Activated T-cell treated with anti-CD3 and anti-CD28 coated beads, Interleukin-2, amount 50 U/mL, for 1 hour (primary cell): ENCODE results near the gene HELT.
A peak's percentile ranks its signal among the peaks of the same experiment; 100 is the strongest.
"Not testable (repeated sequence)": the region's sequence is repeated elsewhere in the genome, so short reads cannot be mapped to it uniquely, and the experiment has no call there.

Experiments
- DNase-seq: peaks from one replicate; pipeline ENCODE4 v3.0.0-alpha.2; 2020

The HELT gene

GRCh38 chr4:185017964-185018772 is at the start of gene HELT:
Gene HELT, plus strand, starts transcription at chr4:185018490. Its CDS starts 439 bp downstream, at chr4:185018929.
- DNase-seq, result no peak

GRCh38 chr4:184968784-184969201 is 49.5 kb upstream of the HELT start:
- no peak for DNase-seq

- DNase-seq, result no peak
These were observed 48.7 kb upstream of the HELT start for GRCh38 chr4:184969610-184970009.

- no peak for DNase-seq
These were observed 45.3 kb upstream of the HELT start for GRCh38 chr4:184972991-184973390.

- DNase-seq, result not testable (repeated sequence)
These were observed 41.9 kb upstream of the HELT start for GRCh38 chr4:184976348-184976747.

GRCh38 chr4:184977747-184978146 is 40.5 kb upstream of the HELT start:
- no peak for DNase-seq

GRCh38 chr4:184978211-184978610 is 40.1 kb upstream of the HELT start:
- no peak for DNase-seq

GRCh38 chr4:184979461-184980124 is 38.7 kb upstream of the HELT start:
- DNase-seq, result no peak

GRCh38 chr4:184980261-184980660 is 38.0 kb upstream of the HELT start:
- no peak for DNase-seq

GRCh38 chr4:184983672-184984356 is 34.5 kb upstream of the HELT start:
- DNase-seq, result peak; percentile 64

GRCh38 chr4:184987493-184988031 is 30.7 kb upstream of the HELT start:
- no peak for DNase-seq

GRCh38 chr4:184988611-184989010 is 29.7 kb upstream of the HELT start:
- DNase-seq, result no peak

GRCh38 chr4:184989283-184989682 is 29.0 kb upstream of the HELT start:
- not testable (repeated sequence) for DNase-seq

- not testable (repeated sequence) for DNase-seq
These were observed 28.2 kb upstream of the HELT start for GRCh38 chr4:184990131-184990530.

GRCh38 chr4:184991860-184992259 is 26.4 kb upstream of the HELT start:
- DNase-seq, result no peak

GRCh38 chr4:184992422-184992821 is 25.9 kb upstream of the HELT start:
- DNase-seq, result no peak

- DNase-seq, result no peak
These were observed 25.0 kb upstream of the HELT start for GRCh38 chr4:184993247-184993646.

GRCh38 chr4:184994010-184994622 is 24.2 kb upstream of the HELT start:
- no peak for DNase-seq

GRCh38 chr4:184994623-184995010 is 23.7 kb upstream of the HELT start:
- DNase-seq, result no peak

- not testable (repeated sequence) for DNase-seq
These were observed 20.6 kb upstream of the HELT start for GRCh38 chr4:184997656-184998055.

- DNase-seq, result no peak
These were observed 15.5 kb upstream of the HELT start for GRCh38 chr4:185002784-185003183.

- DNase-seq, result no peak
These were observed 14.5 kb upstream of the HELT start for GRCh38 chr4:185003596-185004351.
